NCI-H2227 (cell line): Measurements from ENCODE around the gene PLCL1.
A peak's percentile ranks its signal among the peaks of the same experiment; 100 is the strongest.

Source experiments
- DNase-seq: peaks from one replicate; lab custom pipeline; 2025; ENCODE audit not compliant: unreplicated experiment; lab: John Stamatoyannopoulos, UW

PLCL1 gene

GRCh38 chr2:197924483-197924882 lies 120.1 kb downstream of the PLCL1 start:
- no peak for DNase-seq

- no peak for DNase-seq
These were observed 120.8 kb downstream of the PLCL1 start for GRCh38 chr2:197925204-197925603.

- no peak for DNase-seq
These were observed 121.6 kb downstream of the PLCL1 start for GRCh38 chr2:197925976-197926375.

GRCh38 chr2:197926673-197927072 lies 122.3 kb downstream of the PLCL1 start:
- no peak for DNase-seq

GRCh38 chr2:197927994-197928393 lies 123.6 kb downstream of the PLCL1 start:
- no peak for DNase-seq

- no peak for DNase-seq
These were observed 124.9 kb downstream of the PLCL1 start for GRCh38 chr2:197929008-197929885.

GRCh38 chr2:197929886-197930227 lies 125.5 kb downstream of the PLCL1 start:
- DNase-seq: no peak

- no peak for DNase-seq
These were observed 126.3 kb downstream of the PLCL1 start for GRCh38 chr2:197930570-197931278.

GRCh38 chr2:197931661-197932312 lies 127.4 kb downstream of the PLCL1 start:
- DNase-seq: no peak

- no peak for DNase-seq
These were observed 128.0 kb downstream of the PLCL1 start for GRCh38 chr2:197932374-197932773.

GRCh38 chr2:197934261-197934933 lies 130.0 kb downstream of the PLCL1 start:
- no peak for DNase-seq

- no peak for DNase-seq
These were observed 130.5 kb downstream of the PLCL1 start for GRCh38 chr2:197934934-197935289.

- no peak for DNase-seq
These were observed 133.4 kb downstream of the PLCL1 start for GRCh38 chr2:197937814-197938213.

- DNase-seq: no peak
These were observed 134.2 kb downstream of the PLCL1 start for GRCh38 chr2:197938555-197938954.

- DNase-seq: no peak
These were observed 135.4 kb downstream of the PLCL1 start for GRCh38 chr2:197939787-197940186.

- DNase-seq: no peak
These were observed 136.0 kb downstream of the PLCL1 start for GRCh38 chr2:197940382-197940781.

GRCh38 chr2:197941715-197942114 lies 137.3 kb downstream of the PLCL1 start:
- DNase-seq: no peak

GRCh38 chr2:197943731-197944130 lies 139.3 kb downstream of the PLCL1 start:
- no peak for DNase-seq

- no peak for DNase-seq
These were observed 140.2 kb downstream of the PLCL1 start for GRCh38 chr2:197944416-197945096.

- DNase-seq: peak; percentile 55
These were observed 142.2 kb downstream of the PLCL1 start for GRCh38 chr2:197946562-197946961.

- DNase-seq: no peak
These were observed 142.9 kb downstream of the PLCL1 start for GRCh38 chr2:197947219-197947757.
